Loucy (cell line): ENCODE data around the gene RBM3.

ENCODE experiments used
- CTCF ChIP-seq: fragments of 200-600 bp; sonication (generic); conservative IDR thresholded peaks from 2 replicates; pipeline ENCODE4 v1.5.1; 2014; ENCODE audit warnings: mild to moderate bottlenecking, antibody characterized with exemption, low read length
- EZH2phosphoT487 ChIP-seq: fragments of 200-600 bp; IDR thresholded peaks from 2 replicates; pipeline ENCODE4 v1.6.1; 2018; ENCODE audit warnings: antibody characterized with exemption, mild to moderate bottlenecking, moderate library complexity, borderline replicate concordance

GRCh38 chrX:48611703-48612102, 37.4 kb downstream of the RBM3 start:
- no peak for TF ChIP-seq EZH2phosphoT487
- TF ChIP-seq CTCF = no peak
